BLaER1 (cell line): Measurements from ENCODE around the gene KCNN4.

ENCODE experiments used
- H3K27ac ChIP-seq: shearing (Covaris generic); formaldehyde crosslinking; 2 replicates; pipeline ENCODE4 v1.8.1; 2022
- H3K27me3 ChIP-seq: shearing (Covaris generic); formaldehyde crosslinking; 2 replicates; pipeline ENCODE4 v1.8.1; 2022
- H3K36me3 ChIP-seq: shearing (Covaris generic); formaldehyde crosslinking; 2 replicates; pipeline ENCODE4 v1.8.1; 2022
- H3K4me1 ChIP-seq: shearing (Covaris generic); formaldehyde crosslinking; 2 replicates; pipeline ENCODE4 v1.8.1; 2022
- H3K4me2 ChIP-seq: shearing (Covaris generic); formaldehyde crosslinking; 2 replicates; pipeline ENCODE4 v1.8.1; 2022
- H3K4me3 ChIP-seq: shearing (Covaris generic); formaldehyde crosslinking; 2 replicates; pipeline ENCODE4 v1.8.1; 2022
- H3K9ac ChIP-seq: shearing (Covaris generic); formaldehyde crosslinking; 2 replicates; pipeline ENCODE4 v1.8.1; 2022
- H3K9me3 ChIP-seq: shearing (Covaris generic); formaldehyde crosslinking; 2 replicates; pipeline ENCODE4 v1.8.1; 2022
- H4K20me1 ChIP-seq: shearing (Covaris generic); formaldehyde crosslinking; 2 replicates; pipeline ENCODE4 v1.8.1; 2022
- Cebpa-rat ChIP-seq: shearing (Covaris generic); IDR thresholded peaks from 2 replicates; pipeline ENCODE4 v1.8.1; 2022

KCNN4 gene

DNA sequence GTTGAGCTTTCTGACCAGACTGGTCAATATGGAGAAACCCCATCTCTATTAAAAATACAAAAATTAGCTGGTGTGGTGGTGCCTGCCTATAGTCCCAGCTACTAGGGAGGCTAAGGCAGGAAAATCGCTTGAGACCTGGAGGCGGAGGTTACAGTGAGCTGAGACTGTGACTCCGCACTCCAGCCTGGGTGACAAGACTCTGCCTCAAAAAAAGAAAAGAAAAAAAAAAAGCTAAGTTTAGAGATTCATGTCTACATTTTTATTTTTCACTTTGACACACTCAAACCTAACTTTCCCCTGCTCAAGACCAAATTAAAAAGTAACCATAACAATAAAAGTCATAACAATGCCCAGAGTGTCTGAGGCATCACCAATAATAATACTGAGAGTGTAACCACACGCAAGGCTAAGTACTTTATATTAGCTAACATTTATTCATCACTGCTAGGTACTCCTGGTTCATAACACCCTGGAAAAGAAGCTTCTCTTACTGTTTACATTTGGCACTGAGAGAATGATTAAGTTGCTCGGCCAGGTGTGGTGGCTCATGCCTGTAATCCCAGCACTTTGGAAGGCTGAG is 59.2 kb downstream of the KCNN4 start:
- Histone ChIP-seq H3K9me3 (no peaks in the 10 kb centered on the region), H3K36me3 (no peaks in the 10 kb centered on the region), H3K4me1 (peaks cover 13% of the 10 kb centered on the region), H3K27ac (no peak overlapping the region), H3K9ac (no peak overlapping the region), H3K27me3 (no peaks in the 10 kb centered on the region), H3K4me2 (no peak overlapping the region), H3K4me3 (no peak overlapping the region), H4K20me1 (no peaks in the 10 kb centered on the region)
- no peak for TF ChIP-seq Cebpa-rat

DNA sequence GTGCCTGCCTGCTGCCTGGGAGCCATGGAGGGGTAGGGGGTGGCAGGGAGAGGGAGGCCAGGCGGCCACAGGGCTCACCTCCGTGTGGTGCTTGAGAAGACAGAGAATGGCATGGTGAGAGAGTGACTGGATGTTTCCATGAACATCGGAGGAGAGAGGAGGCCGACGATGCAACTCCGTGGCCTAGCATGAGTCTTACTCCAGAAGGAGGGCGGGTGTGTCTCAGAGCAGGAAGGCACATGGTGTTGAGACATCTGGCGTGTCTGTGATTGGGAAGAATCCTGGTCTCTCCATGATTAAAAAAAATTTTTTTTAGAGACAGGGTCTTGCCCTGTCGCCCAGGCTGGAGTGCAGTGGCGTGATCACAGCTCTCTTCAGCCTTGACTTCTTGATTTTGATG is 59.8 kb downstream of the KCNN4 start:
- Histone ChIP-seq H3K27me3 (no peaks in the 10 kb centered on the region), H3K4me3 (no peak overlapping the region), H3K27ac (no peak overlapping the region), H3K4me1 (peaks cover 7% of the 10 kb centered on the region), H3K9ac (no peak overlapping the region), H3K36me3 (no peaks in the 10 kb centered on the region), H3K4me2 (no peak overlapping the region), H3K9me3 (no peaks in the 10 kb centered on the region), H4K20me1 (no peaks in the 10 kb centered on the region)
- TF ChIP-seq Cebpa-rat, result no peak

DNA sequence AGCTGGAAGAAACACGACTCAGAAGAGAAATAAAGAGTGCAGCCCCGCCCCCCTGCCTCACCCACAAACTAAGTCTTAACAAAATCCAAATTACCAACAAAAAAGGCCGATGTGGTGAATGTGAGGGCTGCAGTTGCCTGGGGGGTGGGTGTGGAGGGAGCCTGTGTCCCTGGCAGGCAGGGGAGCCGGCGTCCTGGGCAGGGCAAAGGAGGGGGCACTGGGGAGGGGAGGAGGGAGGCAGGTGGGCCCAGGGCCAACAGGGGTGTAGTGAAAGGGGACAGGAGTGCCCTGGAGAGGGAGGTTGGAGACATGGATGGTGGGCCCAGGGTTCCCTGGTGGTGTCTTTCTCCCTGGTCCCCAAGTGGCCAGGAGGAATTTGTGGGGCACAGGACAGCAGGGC is 60.9 kb downstream of the KCNN4 start:
- no peak for TF ChIP-seq Cebpa-rat
- H3K27me3 ChIP-seq, result no peaks in the 10 kb centered on the region
- no peaks in the 10 kb centered on the region for H3K36me3 ChIP-seq
- H3K9me3 ChIP-seq, result no peaks in the 10 kb centered on the region
- H3K4me3 ChIP-seq, result no peak overlapping the region
- H3K27ac ChIP-seq, result no peak overlapping the region
- H3K9ac ChIP-seq, result no peak overlapping the region
- H3K4me1 ChIP-seq, result no peaks in the 10 kb centered on the region; the same call in 1 of the 2 replicates
- no peak overlapping the region for H3K4me2 ChIP-seq
- no peaks in the 10 kb centered on the region for H4K20me1 ChIP-seq

DNA sequence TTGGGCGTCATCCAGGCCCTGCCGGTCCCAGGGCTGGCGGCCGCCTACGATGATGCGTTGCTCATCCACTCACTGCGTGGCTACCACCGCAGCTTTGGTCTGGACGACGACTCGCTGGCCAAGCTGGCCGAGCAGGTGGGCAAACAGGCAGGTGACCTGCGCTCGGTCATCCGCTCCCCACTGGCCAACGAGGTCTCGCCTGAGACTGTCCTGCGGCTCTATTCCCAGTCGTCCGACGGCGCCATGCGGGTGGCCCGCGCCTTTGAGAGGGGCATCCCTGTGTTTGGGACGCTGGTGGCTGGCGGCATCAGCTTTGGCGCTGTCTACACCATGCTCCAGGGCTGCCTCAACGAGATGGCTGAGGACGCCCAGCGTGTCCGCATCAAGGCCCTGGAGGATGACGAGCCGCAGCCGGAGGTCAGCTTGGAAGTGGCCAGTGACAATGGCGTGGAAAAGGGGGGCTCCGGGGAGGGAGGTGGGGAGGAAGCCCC is 61.4 kb downstream of the KCNN4 start:
- H3K9me3 ChIP-seq, result no peaks in the 10 kb centered on the region
- H3K36me3 ChIP-seq, result no peaks in the 10 kb centered on the region
- H4K20me1 ChIP-seq, result no peaks in the 10 kb centered on the region
- no peak overlapping the region for H3K4me3 ChIP-seq
- no peak for TF ChIP-seq Cebpa-rat
- no peaks in the 10 kb centered on the region; the same call in 1 of the 2 replicates for H3K4me1 ChIP-seq
- H3K27ac ChIP-seq, result no peak overlapping the region
- no peak overlapping the region for H3K4me2 ChIP-seq
- no peaks in the 10 kb centered on the region for H3K27me3 ChIP-seq
- no peak overlapping the region for H3K9ac ChIP-seq

DNA sequence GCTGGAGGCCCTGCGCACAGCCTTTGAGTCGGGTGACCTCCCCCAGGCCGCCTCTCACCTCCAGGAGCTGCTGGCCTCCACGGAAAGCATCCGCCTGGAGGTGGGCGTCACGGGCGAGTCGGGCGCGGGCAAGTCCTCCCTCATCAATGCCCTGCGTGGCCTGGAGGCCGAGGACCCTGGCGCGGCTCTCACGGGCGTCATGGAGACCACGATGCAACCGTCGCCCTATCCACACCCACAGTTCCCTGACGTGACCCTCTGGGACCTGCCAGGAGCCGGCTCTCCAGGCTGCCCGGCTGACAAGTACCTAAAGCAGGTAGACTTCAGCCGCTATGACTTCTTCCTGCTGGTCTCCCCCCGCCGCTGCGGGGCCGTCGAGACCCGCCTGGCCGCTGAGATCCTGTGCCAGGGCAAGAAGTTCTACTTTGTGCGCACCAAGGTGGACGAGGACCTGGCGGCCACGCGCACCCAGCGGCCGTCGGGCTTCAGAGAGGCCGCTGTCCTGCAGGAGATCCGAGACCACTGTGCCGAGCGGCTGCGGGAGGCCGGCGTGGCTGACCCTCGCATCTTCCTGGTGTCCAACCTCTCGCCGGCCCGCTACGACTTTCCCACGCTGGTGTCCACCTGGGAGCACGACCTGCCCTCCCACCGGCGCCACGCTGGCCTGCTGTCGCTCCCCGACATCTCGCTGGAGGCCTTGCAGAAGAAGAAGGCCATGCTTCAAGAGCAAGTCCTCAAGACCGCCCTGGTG is 62.0 kb downstream of the KCNN4 start:
- no peaks in the 10 kb centered on the region; the same call in 1 of the 2 replicates for H3K4me1 ChIP-seq
- H3K4me2 ChIP-seq, result no peak overlapping the region
- H3K9me3 ChIP-seq, result no peaks in the 10 kb centered on the region
- H3K9ac ChIP-seq, result no peak overlapping the region
- no peaks in the 10 kb centered on the region for H4K20me1 ChIP-seq
- no peak overlapping the region for H3K4me3 ChIP-seq
- H3K36me3 ChIP-seq, result no peaks in the 10 kb centered on the region
- H3K27me3 ChIP-seq, result no peaks in the 10 kb centered on the region
- no peak overlapping the region for H3K27ac ChIP-seq
- TF ChIP-seq Cebpa-rat, result no peak
